ENCODE results near the gene MAP9. TPM values are rescaled to one million over a fixed set of nuclear protein-coding genes. Genes with fewer than 3 reads are reported as not detected.
"Not testable (repeated sequence)": the region's sequence is repeated elsewhere in the genome, so short reads cannot be mapped to it uniquely, and the experiment has no call there.

Gene MAP9
- total RNA-seq, 2 donors from 2014 or later: 4.5 to 9.5 TPM

DNA sequence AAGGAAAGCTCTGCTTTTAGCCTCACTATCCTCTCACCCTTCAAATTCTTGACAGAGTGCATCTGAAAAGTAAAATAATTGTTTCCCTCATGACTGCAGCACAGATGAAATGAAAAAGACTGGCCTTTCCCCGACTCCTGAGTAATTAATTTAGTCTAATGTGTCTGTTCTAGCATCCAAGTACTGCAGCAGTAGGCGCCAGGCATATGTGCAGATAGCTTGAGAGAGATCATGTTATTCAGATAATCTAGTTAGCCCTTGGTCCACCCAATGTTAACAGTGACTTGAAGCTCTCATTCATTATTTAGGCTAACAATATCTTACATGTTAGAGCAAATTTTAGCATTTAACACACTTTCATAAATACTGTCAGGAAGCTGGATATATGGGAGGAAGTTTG lies 54.0 kb downstream of the MAP9 start:
- no peaks in the 10 kb centered on the region for H3K4me1 ChIP-seq
- no peak for DNase-seq (ENCODE audit: low spot score)
- H3K4me3 ChIP-seq: no peak overlapping the region
- TF ChIP-seq, protein P1, sequence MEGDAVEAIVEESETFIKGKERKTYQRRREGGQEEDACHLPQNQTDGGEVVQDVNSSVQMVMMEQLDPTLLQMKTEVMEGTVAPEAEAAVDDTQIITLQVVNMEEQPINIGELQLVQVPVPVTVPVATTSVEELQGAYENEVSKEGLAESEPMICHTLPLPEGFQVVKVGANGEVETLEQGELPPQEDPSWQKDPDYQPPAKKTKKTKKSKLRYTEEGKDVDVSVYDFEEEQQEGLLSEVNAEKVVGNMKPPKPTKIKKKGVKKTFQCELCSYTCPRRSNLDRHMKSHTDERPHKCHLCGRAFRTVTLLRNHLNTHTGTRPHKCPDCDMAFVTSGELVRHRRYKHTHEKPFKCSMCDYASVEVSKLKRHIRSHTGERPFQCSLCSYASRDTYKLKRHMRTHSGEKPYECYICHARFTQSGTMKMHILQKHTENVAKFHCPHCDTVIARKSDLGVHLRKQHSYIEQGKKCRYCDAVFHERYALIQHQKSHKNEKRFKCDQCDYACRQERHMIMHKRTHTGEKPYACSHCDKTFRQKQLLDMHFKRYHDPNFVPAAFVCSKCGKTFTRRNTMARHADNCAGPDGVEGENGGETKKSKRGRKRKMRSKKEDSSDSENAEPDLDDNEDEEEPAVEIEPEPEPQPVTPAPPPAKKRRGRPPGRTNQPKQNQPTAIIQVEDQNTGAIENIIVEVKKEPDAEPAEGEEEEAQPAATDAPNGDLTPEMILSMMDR (IDR thresholded peaks at IDR 0.05): no peak
- H3K27me3 ChIP-seq: no peaks in the 10 kb centered on the region
- no peak overlapping the region for H3K27ac ChIP-seq
- no peaks in the 10 kb centered on the region for H3K36me3 ChIP-seq
- H3K9me3 ChIP-seq: peaks cover 0 to 4% of the 10 kb centered on the region in 2 donors

DNA sequence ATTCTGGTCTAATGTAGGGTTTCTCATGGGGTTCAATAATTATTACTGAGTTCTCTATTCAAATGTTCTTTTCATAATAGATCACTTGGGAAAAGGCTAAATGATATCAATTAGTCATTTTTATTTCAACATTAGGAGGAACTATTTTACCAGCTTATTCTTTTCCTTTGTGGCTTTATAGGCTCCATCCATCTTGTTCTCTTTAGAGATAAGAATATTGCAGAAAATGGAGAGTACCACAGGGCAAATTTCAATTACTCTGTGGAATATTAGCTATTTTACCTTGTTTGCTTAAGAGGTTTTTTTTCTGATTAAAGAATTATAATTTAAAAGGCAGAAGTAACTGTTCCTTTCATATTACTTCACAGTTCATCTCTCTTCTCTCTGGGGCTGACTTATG lies 55.8 kb downstream of the MAP9 start:
- H3K27me3 ChIP-seq: no peaks in the 10 kb centered on the region
- no peak overlapping the region for H3K27ac ChIP-seq
- no peak overlapping the region for H3K4me3 ChIP-seq
- H3K36me3 ChIP-seq: no peaks in the 10 kb centered on the region
- no peak for DNase-seq (ENCODE audit: low spot score)
- TF ChIP-seq, protein P1 (IDR thresholded peaks at IDR 0.05): no peak
- H3K4me1 ChIP-seq: no peaks in the 10 kb centered on the region
- H3K9me3 ChIP-seq: peaks cover 0 to 4% of the 10 kb centered on the region in 2 donors

- TF ChIP-seq, protein P1 (IDR thresholded peaks at IDR 0.05): no peak
- H3K36me3 ChIP-seq: no peaks in the 10 kb centered on the region
- DNase-seq (ENCODE audit: low spot score): no peak
- no peaks in the 10 kb centered on the region for H3K27me3 ChIP-seq
- no peak overlapping the region for H3K4me3 ChIP-seq
- H3K27ac ChIP-seq: no peak overlapping the region
- H3K4me1 ChIP-seq: no peaks in the 10 kb centered on the region
- peaks cover 0 to 4% of the 10 kb centered on the region in 2 donors for H3K9me3 ChIP-seq
These were observed 57.2 kb downstream of the MAP9 start for GRCh38 chr4:155319516-155319915.

DNA sequence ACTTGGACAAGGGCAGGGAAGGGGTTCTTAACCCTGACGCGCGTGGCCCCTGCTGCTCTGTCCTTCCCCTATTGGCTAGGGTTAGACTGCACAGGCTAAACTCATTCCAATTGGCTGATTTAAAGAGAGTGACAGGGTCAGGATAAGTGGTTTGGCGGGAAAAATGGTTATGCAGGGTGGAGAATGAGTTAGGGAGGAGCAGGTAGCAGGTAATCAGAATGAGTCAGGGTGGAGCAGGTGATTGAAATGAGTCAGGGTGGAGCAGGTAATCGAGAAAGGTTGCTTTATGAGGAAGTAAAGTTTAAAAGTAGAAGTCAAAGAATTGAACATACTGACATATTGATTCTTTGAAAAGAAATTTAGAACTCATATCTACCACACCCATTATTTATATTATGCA lies 64.7 kb downstream of the MAP9 start:
- not testable (repeated sequence) for H3K27me3 ChIP-seq; DNase-seq (ENCODE audit: low spot score); H3K4me1 ChIP-seq; H3K9me3 ChIP-seq; H3K4me3 ChIP-seq; H3K36me3 ChIP-seq; H3K27ac ChIP-seq

- Histone ChIP-seq H3K27ac (no peak overlapping the region), H3K36me3 (no peaks in the 10 kb centered on the region), H3K9me3 (no peaks in the 10 kb centered on the region), H3K4me1 (no peaks in the 10 kb centered on the region), H3K4me3 (no peak overlapping the region), H3K27me3 (no peaks in the 10 kb centered on the region)
- TF ChIP-seq, protein P1 (IDR thresholded peaks at IDR 0.05): no peak
- DNase-seq (ENCODE audit: low spot score): no peak
These were observed 69.0 kb downstream of the MAP9 start for GRCh38 chr4:155307731-155308277.

- H3K4me3 ChIP-seq: no peak overlapping the region
- no peaks in the 10 kb centered on the region for H3K36me3 ChIP-seq
- no peaks in the 10 kb centered on the region for H3K4me1 ChIP-seq
- DNase-seq (ENCODE audit: low spot score): no peak
- TF ChIP-seq, protein P1 (IDR thresholded peaks at IDR 0.05): no peak
- no peak overlapping the region for H3K27ac ChIP-seq
- no peaks in the 10 kb centered on the region for H3K27me3 ChIP-seq
- no peaks in the 10 kb centered on the region for H3K9me3 ChIP-seq
These were observed 71.1 kb downstream of the MAP9 start for GRCh38 chr4:155305619-155306018.
